HG02884 (cell line): ENCODE data around the gene WDR82.

Experiments
- ATAC-seq: cut with Tn5 transposase; IDR thresholded peaks from one replicate; pipeline ENCODE4 v1.9.1; 2021; ENCODE audit warnings: mild to moderate bottlenecking, moderate library complexity; ENCODE audit not compliant: unreplicated experiment

Gene WDR82

DNA sequence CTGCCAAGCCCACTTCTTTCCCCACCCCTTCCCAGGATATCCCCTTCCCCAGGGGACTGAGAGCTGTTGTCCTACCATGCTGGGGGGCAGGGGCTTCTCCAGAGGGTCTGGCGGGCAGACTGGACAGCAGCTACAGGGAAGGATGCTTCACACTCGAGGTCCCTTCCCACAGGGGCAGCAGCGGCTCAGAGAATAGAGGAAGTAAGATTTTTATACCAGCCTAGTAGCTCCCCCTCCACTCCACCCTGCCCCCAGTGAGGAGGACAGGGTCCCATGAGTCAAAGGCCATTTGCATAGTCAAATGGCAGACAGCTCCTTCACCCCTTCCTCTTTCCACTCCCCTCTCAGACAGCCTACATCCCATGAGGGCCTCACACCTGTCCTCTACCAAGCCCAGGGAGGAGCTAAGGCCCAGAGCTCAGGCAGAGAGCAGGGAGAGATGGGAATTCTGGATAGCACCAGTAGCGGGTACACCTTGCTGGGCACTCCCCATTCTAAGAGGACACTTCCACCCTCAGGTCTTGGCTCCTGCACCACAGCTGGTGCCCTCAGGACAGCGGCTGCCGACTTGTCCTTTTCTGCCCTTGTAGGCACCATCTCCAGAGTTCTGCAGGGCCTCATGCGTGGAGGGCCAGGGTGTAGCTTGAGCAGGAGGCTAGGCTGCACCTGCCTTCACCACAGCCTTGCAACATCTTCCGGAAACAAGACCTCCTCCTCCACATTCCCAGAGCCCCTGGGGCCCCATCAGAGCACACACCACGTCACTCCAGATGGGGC lies 52.8 kb downstream of the WDR82 start, which contains the start of gene TLR9:
TSS of gene TLR9 (minus strand) at position 194 of the 777 bp plus-strand sequence. CDS start at position 78, 116 bp downstream.
- peak; percentile 80 for ATAC-seq

DNA sequence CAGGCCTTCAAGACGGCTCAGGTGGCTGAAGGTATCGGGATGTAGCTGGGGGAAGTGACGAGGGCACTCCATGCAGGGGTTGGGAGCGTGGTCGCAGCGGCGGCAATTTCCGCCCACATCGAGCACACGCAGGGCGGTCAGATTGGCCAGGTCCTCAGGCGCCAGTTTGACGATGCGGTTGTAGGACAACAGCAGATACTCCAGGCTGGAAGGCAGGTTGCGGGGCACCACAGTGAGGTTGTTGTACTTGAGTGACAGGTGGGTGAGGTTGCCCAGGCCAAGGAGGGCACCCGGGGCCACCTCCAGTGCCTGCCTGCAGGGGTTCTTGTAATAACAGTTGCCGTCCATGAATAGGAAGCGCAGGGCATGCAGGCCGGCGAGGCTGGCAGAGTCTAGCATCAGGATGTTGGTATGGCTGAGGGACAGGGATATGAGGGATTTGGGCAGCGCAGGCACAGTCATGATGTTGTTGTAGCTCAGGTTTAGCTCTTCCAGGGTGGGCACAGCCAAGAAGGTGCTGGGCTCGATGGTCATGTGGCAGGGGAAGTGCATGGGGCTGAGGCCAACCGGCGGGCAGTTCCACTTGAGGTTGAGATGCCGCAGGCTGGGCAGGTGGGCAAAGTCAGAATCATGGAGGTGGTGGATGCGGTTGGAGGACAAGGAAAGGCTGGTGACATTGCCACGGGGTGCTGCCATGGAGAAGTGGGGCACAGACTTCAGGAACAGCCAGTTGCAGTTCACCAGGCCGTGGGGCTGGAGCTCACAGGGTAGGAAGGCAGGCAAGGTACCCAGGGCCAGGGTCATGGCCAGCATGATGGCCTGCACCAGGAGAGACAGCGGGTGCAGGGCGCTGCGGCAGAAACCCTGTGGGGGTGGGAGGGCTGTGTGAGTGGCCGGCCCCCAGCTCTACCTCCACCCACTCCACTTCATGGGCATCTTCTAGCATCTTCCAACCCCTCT lies 54.7 kb downstream of the WDR82 start:
- ATAC-seq, result no peak

DNA sequence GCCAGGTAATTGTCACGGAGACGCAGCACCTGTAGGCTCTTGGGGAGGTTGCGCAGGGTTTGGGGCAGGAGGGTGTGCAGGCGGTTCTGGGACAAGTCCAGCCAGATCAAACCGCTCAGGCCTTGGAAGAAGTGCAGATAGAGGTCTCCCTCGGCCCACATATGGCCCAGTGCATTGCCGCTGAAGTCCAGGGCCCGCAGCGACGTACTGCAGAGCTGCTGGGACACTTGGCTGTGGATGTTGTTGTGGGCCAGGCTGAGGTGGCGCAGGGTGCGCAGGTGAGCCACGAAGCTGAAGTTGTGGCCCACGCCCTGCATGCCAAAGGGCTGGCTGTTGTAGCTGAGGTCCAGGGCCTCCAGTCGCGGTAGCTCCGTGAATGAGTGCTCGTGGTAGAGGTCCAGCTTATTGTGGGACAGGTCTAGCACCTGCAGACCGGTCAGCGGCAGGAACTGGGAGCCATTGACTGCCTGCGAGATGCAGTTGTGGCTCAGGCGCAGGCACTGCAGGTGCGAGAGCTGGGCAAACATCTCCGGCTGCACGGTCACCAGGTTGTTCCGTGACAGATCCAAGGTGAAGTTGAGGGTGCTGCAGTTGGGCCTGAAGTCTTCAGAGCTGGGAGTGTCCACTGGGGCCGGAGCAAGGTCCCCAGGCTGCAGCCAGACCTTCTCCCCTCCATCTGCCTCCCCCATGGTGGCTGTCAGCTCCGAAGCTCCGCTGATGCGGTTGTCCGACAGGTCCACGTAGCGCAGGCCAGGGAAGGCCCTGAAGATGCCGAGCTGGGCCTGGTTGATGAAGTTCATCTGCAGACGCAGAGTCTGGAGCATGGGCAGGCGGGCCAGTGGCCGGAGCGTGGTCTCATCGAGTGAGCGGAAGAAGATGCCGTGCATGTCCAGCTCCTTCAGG lies 55.9 kb downstream of the WDR82 start:
- no peak for ATAC-seq

DNA sequence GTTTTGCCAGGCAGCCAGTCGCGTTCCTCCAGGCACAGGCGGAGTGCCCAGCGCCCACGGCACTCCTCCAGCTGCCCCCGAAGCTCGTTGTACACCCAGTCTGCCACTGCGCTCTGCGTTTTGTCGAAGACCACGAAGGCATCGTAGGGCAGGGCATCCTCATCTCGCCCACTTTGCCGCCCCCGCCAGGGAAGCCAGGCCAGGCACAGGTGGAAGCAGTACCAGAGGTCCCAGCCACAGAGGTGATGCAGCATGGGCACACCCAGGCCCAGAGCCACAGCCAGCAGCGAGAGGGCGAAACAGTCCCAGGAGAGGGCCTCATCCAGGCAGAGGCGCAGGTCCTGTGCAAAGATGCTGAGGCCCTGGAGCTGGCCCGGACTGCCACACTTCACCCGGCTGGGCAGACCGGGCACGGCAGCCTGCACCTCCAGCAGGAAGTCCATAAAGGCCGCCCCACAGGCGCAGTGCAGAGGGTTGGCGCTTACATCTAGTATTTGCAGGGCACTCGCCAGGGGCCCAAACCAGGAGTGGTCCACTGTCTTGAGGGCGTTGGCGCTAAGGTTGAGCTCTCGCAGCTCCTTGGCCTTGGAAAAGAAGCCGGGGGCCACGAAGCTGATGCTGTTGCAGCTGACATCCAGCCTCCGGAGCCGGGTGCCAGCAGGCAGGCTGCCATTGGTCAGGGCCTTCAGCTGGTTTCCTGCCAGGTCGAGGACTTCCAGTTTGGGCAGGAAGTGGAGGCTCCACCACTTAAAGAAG lies 56.7 kb downstream of the WDR82 start:
- no peak for ATAC-seq

DNA sequence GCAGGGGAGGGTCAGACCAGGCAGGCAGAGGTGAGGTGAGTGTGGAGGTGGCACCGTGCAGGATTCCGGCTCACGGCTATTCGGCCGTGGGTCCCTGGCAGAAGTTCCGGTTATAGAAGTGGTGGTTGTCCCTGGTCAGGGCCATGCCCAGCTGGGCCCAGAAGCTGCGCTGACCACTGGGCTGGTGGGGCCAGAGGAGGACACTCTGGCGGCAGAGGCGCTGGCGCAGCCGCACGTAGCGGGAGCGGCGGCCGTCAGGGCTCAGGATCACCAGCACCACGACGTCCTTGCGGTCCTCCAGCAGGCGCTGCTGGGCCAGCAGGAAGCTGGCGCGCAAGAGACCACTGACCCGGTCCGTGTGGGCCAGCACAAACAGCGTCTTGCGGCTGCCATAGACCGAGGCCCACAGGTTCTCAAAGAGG lies 57.3 kb downstream of the WDR82 start:
- no peak for ATAC-seq

DNA sequence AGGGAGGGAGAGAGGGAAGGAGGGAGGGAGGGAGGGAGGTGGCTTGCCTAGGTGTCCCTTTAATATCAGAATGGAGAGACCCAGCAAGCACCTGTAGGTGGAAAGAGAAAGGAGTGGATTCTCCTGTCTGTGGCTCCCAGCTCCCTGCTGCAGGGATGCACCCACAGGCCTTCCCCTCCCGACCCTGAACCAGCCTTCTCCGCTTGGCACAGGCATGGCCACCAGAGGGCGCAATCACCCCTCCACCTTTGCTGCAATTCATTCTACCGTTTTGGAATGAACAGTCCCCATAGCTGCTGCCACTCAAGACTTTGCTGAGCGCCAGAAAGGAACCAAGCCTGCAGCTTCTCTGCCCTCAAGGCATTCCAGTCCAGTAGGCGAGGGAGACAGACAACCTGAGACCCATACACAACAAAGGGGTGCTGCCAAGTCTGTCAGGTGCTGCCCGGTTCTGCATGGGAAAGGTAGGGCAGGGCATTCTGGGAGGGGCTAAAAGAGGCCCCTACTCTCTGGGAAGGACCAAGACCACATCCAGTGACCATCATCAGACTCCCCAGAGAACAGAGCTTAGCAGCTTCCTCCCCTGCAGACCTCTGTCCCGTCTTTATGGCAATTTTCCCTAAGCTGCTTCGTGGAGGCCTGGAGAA lies 57.9 kb downstream of the WDR82 start:
- peak; percentile 65 for ATAC-seq

DNA sequence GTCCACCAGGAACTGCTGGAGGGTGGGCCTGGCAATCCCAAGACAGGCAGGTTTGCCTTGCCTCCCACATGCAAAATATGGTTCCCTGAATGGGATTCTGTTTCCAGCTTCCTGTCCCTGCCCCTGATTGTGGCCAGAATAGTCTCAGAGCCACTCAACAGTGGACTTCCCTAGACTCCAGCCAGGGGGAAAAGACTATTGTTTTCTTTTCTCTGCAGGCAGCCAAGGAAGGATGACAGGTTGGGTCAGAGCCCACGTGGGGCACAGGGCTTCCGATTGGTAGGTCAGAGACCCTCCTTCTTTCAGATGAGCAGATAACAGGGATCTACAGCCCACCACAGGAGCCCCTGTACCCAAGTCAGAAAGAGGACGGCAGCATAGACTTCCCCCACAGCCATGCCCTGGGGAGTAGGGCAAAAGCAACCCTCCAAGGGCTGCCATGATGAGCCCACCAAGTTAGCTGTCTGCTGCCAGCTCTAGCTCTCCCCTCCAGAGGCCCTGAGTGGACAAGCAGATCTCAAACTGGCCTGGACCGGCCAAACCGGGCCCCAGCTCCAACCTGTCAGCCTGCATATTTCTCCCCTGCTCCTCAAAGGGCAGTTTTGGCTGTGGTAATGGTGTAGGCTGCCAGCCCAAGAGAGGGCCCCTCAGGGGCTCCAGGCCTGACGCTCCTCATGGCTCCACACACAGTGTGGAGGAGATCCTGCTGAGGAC lies 59.4 kb downstream of the WDR82 start:
- no peak for ATAC-seq

DNA sequence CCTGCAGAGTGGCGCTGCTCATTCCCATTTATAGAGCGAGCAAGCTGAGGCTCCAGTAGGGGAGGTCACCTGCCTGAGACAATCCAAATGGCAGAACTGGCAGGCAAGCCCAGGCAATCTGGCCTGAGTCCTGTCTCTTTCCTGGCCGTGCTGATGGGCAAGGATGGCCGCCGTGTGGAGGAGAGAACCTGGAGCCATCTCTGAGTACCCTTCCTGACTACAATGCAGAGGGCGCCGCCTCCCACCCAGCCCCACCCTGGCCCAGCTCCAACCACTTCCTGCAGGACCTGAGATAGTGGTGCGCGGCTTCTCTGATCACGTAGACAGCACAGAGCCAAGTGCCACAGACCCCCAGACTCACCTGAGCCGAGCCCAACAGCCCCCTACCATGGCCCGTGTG lies 60.0 kb downstream of the WDR82 start:
- ATAC-seq, result no peak

DNA sequence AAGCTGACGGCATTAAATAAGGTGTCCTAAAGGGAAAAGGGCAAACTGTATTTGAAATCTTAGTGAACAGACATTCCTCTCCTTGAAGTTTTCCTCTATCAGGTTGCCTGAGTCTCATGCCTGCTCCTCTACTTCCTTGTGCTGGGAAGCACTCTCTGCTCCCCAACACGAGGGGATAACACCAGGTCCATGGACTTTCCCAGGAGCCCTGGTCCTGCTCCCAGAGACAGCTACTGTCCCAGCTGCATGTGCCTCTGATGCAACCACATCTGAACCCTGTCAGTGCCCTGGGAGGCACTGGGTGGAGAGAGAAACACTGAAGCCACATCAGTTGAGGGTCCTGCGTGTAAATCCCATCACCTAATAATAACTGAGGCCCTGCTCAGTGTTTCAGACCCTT lies 60.4 kb downstream of the WDR82 start:
- ATAC-seq, result no peak

DNA sequence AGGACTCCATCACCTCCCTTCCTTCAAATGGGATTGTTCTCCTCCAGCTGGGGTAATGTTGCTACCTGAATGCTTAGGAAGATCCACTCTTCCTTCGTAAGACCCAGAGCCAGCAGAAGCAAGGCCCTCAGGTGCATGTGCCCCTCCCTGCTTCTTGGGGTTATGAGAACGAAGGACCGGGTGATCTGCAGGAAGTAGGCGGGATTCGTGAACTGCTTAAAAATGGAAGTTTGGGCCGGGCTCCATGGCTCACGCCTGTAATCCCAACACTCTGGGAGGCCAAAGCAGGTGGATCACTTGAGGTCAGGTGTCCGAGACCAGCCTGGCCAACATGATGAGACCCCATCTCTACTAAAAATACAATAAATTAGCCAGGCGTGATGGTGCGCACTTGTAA lies 61.0 kb downstream of the WDR82 start:
- ATAC-seq, result no peak

DNA sequence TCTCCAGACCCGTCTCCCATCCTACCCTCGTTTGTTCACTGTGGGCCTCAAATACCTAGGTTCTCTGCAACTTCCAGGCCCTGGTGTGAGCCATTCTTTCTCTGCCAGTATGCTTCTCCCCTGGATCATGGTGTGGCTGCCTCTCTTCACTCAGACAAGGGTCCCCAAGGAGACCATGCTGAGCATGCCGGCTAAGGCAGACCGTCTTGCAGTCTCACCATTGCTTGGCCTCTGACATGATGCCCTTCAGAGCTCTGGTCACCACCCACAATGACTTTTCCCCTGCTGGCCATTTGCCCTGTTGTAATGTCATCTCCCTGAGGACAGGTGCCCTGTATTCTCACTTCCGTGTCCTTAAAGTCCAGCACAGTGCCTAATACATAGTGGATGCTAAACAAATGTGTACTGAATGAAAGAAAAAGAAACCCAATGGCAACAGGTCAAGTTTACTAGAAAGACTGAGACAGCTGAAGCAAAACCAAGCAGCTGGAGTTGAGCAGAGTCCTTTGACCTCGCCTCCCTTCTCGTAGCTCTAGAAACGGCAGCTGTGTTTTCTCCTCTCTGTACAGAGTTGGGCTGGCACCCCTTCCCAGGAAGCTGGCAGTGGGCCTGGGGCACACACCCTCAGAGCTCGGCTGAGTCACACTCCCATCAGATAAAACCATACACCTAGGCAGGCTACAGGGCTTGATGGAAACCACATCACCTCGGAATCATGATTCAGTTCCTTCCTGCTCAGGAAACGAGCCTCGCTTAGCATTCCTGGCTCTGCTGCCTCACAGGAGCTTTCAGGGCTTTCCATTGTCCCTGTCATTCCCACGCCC lies 61.7 kb downstream of the WDR82 start:
- ATAC-seq, result no peak

DNA sequence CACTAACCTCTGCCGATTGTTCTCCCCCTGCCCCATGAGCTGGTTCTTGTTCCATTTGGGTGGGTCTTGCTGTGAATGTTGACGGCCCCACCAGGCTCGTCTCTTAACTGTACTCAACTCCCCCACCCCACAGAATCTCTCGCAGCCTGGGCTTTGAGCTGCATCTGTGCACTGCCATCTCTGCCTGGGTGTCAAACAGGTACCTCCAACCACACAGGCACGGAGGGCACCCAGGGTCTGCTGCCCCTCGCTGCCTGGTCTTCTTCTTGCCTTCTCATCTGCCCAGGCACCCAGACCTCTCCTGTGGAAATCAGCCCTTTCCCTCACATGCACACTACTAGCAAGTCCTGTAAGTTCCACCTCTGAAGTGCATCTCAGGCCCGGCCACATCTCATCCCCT lies 63.1 kb downstream of the WDR82 start:
- ATAC-seq, result no peak

DNA sequence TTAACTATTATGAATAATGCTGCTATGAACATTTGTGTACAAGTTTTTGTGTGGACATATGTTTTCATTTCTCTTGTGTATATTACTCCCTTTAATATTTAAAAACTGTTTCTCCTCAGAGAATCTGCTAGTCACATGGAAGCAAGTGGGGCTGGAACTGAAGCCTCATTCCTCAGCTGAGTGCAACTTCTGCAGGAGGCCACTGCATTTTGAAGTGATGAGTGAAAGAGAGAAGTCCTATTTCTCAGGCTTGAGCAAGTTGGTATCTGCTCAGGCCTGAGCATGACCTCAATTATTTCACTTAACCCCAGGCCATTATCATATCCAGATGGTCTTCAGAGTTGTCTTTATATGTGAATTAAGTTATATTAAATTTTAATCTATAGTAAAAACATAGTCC lies 64.5 kb downstream of the WDR82 start:
- no peak for ATAC-seq

DNA sequence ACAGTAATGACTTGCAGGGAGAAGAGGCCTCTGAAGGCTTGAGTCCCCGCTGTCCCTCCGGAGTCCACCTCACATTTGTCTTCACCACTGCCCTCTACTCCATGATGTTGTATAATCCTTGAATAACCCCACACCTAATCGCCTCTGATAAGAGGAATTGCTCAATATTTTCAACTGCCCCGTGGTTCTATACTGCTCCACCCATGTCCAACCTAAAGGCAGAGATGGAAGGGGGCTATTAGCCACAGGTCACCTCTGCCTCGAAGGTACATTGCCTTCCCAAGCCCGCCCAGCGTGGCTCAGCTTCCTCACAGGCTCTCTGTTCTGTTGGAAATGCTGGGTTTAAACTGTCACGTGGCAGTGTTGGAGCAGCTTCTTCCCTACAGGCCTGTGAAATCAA lies 65.4 kb downstream of the WDR82 start:
- ATAC-seq, result no peak

DNA sequence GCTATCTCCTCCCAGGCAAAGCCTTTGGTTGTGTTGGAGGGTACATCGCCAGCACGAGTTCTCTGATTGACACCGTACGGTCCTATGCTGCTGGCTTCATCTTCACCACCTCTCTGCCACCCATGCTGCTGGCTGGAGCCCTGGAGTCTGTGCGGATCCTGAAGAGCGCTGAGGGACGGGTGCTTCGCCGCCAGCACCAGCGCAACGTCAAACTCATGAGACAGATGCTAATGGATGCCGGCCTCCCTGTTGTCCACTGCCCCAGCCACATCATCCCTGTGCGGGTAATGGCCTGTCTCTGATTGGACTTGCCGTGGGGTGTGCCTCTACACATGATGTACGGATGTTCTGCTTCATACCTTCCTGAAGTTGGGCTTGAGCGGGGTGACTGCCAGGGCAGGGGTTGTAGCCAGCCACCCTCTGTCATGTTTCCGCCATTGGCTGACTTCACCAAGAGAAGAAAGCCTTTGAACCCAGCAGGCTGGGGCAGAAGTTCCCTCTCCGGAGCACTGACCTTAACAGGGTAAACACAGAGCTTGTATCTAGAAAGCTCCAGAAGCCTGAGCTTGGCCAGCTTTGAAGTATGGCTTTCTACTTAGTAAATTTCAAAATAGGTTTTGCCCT lies 67.1 kb downstream of the WDR82 start:
- ATAC-seq, result no peak

DNA sequence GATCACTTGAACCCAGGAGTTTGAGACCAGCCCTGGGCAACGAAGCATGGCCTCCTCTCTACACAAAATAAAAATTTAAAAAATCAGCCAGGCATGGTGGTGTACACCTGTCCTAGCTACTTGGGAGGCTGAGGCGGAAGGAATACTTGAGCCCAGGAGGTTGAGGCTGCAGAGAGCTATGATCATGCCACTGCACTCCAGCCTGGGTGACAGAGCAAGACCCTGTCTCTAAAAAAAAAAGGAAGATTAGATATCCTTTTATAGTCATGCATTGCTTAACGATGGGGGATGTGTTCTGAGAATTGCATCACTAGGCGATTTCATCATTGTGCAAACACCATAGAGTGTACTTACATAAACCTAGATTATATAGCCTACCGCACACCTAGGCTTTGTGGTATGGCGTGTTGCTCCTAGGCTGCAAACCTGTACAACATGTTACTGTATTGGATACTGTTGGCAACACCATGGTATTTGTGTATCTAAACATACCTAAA lies 67.9 kb downstream of the WDR82 start:
- no peak for ATAC-seq

DNA sequence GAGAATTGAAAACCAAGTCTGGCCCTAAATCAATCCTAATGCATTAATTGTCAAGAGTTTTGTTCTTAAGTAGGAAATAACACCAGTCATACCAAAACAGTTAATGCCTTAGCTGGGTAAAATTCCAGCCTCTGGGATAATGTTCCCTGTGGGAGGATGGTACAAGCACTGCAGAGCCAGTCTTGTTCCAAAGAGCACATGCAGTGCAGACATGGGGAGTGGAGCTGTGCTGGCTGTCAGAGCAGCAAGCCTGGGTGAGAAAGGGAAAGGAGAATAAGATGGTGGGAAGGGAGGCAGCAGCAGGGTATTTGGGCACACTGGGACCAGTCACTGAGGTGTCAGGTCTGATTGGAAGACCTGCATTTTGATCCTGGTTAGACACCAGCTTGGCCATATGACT lies 68.4 kb downstream of the WDR82 start:
- ATAC-seq, result no peak

DNA sequence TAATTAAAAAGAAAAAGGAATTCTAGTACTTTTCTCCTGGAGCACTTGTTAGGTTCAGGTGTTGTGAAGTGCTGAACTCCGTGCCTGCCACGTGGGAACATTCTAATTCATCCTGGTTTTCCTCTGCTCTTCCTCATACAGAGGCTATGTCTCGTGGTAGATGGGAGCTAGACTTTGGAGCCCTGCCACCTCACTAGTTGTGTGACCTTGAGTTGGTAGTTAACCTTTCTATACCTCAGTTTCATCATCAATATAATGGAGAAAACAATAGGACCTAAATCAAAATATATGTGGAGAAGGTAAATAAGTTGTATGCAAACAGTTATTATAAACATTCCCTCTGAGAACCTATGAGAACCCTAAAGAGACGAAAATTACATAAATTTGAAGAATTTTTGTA lies 69.9 kb downstream of the WDR82 start:
- no peak for ATAC-seq
